Measurements from ENCODE around the gene KIF21B. TPM values are rescaled to one million over a fixed set of nuclear protein-coding genes. Genes with fewer than 3 reads are reported as not detected.

The KIF21B gene
- total and polyA plus RNA-seq, 2 of the 8 experiments (the other 6 are each of a cell fraction or from before 2014, with no cell fraction given), result 10.8 to 26.5 TPM

- TF ChIP-seq CHD7 (IDR thresholded peaks at IDR 0.05; ENCODE audit: insufficient replicate concordance, low read length) (no peak), CTCF (IDR thresholded peaks at IDR 0.05; ENCODE audit: control extremely low read depth in 1 of 3, insufficient read depth in 1 of 3, low read depth in 1 of 3, low read length in 3 of 3) (no peak), CEBPB (IDR thresholded peaks at IDR 0.05; ENCODE audit: low read depth, low read length) (no peak), HDAC2 (IDR thresholded peaks at IDR 0.05; ENCODE audit: borderline replicate concordance in 1 of 2, low read depth in 2 of 2, low read length in 2 of 2) (no peak), SP1 (IDR thresholded peaks at IDR 0.05; ENCODE audit: low read depth, low read length) (no peak), CHD2 (IDR thresholded peaks at IDR 0.05; ENCODE audit: low read length) (no peak), SIX5 (IDR thresholded peaks at IDR 0.05; ENCODE audit: low read depth, low read length) (no peak), POLR2AphosphoS5 (IDR thresholded peaks at IDR 0.05; ENCODE audit: low read depth, low read length) (no peak)
Observed at GRCh38 chr1:200954434-200954833, 69.1 kb downstream of the KIF21B start (continued).
